Natural killer cell (primary cell): ENCODE results near the gene CLIP2. TPM values are rescaled to one million over a fixed set of nuclear protein-coding genes. Genes with fewer than 3 reads are reported as not detected.
"Not testable (repeated sequence)": the region's sequence is repeated elsewhere in the genome, so short reads cannot be mapped to it uniquely, and the experiment has no call there.

Source experiments
- ATAC-seq, 3 donors: fragments of 150-1000 bp in 2 of 3; fragments of 200-7000 bp in 1 of 3; cut with Tn5 transposase; 1 replicate in 1 of 3; 2 replicates in 2 of 3; pipeline ENCODE4 v1.10.0; 2021; ENCODE audit warnings: mild to moderate bottlenecking in 2 of 3, moderate library complexity in 2 of 3
- DNase-seq, 2 donors: peaks; one replicate each; pipeline versions ENCODE4 v3.0.0 to v3.0.0-alpha.2; 2013 to 2021; ENCODE audit warnings: mixed read lengths in 1 of 2
- H3K27ac ChIP-seq: one replicate; pipeline ENCODE4 v1.5.1; 2013; ENCODE audit warnings: mild to moderate bottlenecking, low read length
- H3K27me3 ChIP-seq: one replicate; pipeline ENCODE4 v1.6.1; 2013; ENCODE audit warnings: low read length; ENCODE audit not compliant: control insufficient read depth, insufficient read depth
- H3K36me3 ChIP-seq: one replicate; pipeline ENCODE4 v1.6.1; 2013; ENCODE audit warnings: low read length; ENCODE audit not compliant: control insufficient read depth, insufficient read depth
- H3K4me1 ChIP-seq: one replicate; pipeline ENCODE4 v1.6.1; 2013; ENCODE audit warnings: low read length; ENCODE audit not compliant: control insufficient read depth, insufficient read depth
- H3K4me3 ChIP-seq: one replicate; pipeline ENCODE4 v1.5.1; 2013; ENCODE audit warnings: low read length
- H3K9me3 ChIP-seq: one replicate; pipeline ENCODE4 v1.6.1; 2013; ENCODE audit warnings: low read length; ENCODE audit not compliant: control insufficient read depth, insufficient read depth
- H3K27ac Mint-ChIP-seq, 2 donors: one replicate each; pipeline ENCODE4 v1.8.0; 2022; ENCODE audit warnings: mild to moderate bottlenecking in 2 of 2, mixed read lengths in 2 of 2, moderate library complexity in 1 of 2
- H3K27me3 Mint-ChIP-seq, 2 donors: one replicate each; pipeline ENCODE4 v1.8.0; 2022; ENCODE audit warnings: low read depth in 2 of 2, mixed read lengths in 2 of 2
- H3K36me3 Mint-ChIP-seq: one replicate; pipeline ENCODE4 v1.8.0; 2022; ENCODE audit warnings: mixed read lengths
- H3K4me1 Mint-ChIP-seq, 2 donors: one replicate each; pipeline ENCODE4 v1.8.0; 2022; ENCODE audit warnings: mixed read lengths in 2 of 2
- H3K4me3 Mint-ChIP-seq: one replicate; pipeline ENCODE4 v1.8.0; 2022; ENCODE audit warnings: mild to moderate bottlenecking, moderate library complexity, mixed read lengths
- H3K9me3 Mint-ChIP-seq, 2 donors: one replicate each; pipeline ENCODE4 v1.8.0; 2022; ENCODE audit warnings: mixed read lengths in 2 of 2
- WGBS: methylation state at CpG from one replicate; pipeline ENCODE4 v1.1.7; 2013; ENCODE audit warnings: missing lambda C conversion rate; ENCODE audit not compliant: insufficient coverage; 5-methylcytosine and 5-hydroxymethylcytosine counted together
- intact Hi-C: fragments of 100-400 bp; cut with micrococcal nuclease; formaldehyde crosslinking; loops from one replicate; pipeline ENCODE4 v1.14.2; 2022
- total RNA-seq, 4 donors: library from RNA; stranded (reverse); fragments of 120-200 nt in 1 of 4; gene quantifications; one replicate each; pipeline versions ENCODE4 v1.2.3 to v1.2.4, GENCODE V29; 2013 to 2022
- TF ChIP-seq, protein P1 (sequence below): fragments of 200-600 bp; IDR thresholded peaks from one replicate; pipeline ENCODE4 v1.8.0; 2022; ENCODE audit warnings: antibody characterized with exemption

The CLIP2 gene
- total RNA-seq, 3 donors from 2014 or later (not counting 1 experiment from before 2014, with no cell fraction given), result 8.5 to 14.7 (median 10.5) TPM

DNA sequence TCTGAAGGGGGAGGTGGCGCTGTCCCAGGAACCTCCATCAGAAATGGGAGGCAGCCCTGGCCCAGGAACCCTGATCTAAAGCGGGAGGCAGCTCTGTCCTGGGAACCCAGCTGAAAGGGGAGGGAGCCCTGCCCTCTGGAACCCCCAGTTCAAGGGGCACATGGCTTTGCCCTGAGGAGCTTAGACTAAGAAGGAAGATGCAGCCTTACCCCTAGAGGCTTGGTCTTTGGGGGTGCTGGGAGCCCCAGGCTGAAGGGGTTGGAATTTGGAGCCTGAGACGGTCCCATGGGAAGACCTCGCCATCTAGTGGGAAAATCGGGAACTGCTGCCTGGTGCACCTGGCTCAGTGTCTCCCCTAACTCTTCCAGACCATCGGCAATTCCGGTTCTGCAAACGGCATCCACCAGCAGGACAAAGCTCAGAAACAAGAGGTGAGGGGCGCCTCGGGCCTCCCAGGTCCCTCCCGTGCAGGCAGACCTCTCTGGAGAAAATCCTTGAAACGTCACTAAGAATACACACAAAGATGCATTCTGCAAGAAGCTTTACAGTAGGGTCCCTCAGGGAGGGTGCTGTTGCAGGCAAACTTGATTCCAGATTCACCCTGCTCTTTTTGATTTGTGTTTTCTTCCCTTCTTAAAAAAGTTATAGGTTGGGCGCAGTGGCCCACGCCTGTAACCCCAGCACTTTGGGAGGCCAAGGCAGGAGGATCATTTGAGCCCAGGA lies 112.1 kb downstream of the CLIP2 start:
- H3K4me1 ChIP-seq, result no peaks in the 10 kb centered on the region
- intact Hi-C loops, result loop anchor here (1.0 to 2.0 kb wide), 2 partner anchors 333 to 374 kb away; no protein-coding TSS in a partner anchor
- TF ChIP-seq, protein P1, sequence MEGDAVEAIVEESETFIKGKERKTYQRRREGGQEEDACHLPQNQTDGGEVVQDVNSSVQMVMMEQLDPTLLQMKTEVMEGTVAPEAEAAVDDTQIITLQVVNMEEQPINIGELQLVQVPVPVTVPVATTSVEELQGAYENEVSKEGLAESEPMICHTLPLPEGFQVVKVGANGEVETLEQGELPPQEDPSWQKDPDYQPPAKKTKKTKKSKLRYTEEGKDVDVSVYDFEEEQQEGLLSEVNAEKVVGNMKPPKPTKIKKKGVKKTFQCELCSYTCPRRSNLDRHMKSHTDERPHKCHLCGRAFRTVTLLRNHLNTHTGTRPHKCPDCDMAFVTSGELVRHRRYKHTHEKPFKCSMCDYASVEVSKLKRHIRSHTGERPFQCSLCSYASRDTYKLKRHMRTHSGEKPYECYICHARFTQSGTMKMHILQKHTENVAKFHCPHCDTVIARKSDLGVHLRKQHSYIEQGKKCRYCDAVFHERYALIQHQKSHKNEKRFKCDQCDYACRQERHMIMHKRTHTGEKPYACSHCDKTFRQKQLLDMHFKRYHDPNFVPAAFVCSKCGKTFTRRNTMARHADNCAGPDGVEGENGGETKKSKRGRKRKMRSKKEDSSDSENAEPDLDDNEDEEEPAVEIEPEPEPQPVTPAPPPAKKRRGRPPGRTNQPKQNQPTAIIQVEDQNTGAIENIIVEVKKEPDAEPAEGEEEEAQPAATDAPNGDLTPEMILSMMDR, result peak; percentile 87
- no peak overlapping the region for H3K4me3 Mint-ChIP-seq
- WGBS, result 60% methylated on average over 14 of the region's 14 CpGs
- H3K36me3 ChIP-seq, result no peaks in the 10 kb centered on the region
- DNase-seq (peak; percentile 74 to 85), ATAC-seq (peak; percentile 68 to 95 (median 87))
- no peak overlapping the region for H3K27ac Mint-ChIP-seq
- no peaks in the 10 kb centered on the region for H3K36me3 Mint-ChIP-seq
- H3K27me3 Mint-ChIP-seq, result no peaks in the 10 kb centered on the region
- H3K9me3 ChIP-seq, result no peaks in the 10 kb centered on the region
- no peak overlapping the region for H3K4me3 ChIP-seq
- no peak overlapping the region for H3K27ac ChIP-seq
- no peaks in the 10 kb centered on the region for H3K9me3 Mint-ChIP-seq
- H3K4me1 Mint-ChIP-seq, result no peaks in the 10 kb centered on the region
- H3K27me3 ChIP-seq, result no peaks in the 10 kb centered on the region

DNA sequence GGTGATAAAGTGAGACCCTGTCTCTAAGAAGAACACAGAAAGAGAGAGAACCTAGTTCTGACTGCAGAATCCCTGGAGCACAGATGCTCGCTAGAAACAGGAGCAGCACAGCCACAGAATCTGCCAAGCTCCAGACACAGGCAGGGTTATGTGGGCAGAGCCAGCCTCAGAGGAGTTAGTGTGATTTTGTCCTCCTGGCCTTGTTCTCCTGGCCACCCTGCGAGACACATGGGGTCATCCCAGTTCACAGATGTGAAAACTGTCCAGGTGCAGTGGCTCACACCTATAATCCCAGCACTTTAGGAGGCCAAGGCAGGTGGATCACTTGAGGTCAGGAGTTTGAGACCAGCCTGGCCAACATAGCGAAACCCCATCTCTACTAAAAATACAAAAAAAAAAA lies 113.5 kb downstream of the CLIP2 start:
- H3K4me3 Mint-ChIP-seq, H3K4me3 ChIP-seq, H3K36me3 ChIP-seq, H3K27me3 Mint-ChIP-seq, ATAC-seq, H3K4me1 Mint-ChIP-seq, intact Hi-C loops, H3K9me3 ChIP-seq, H3K36me3 Mint-ChIP-seq, DNase-seq, H3K27ac ChIP-seq, H3K27ac Mint-ChIP-seq, H3K4me1 ChIP-seq, H3K27me3 ChIP-seq, H3K9me3 Mint-ChIP-seq: not testable (repeated sequence)
- WGBS, result 90% methylated on average over 2 of the region's 3 CpGs

DNA sequence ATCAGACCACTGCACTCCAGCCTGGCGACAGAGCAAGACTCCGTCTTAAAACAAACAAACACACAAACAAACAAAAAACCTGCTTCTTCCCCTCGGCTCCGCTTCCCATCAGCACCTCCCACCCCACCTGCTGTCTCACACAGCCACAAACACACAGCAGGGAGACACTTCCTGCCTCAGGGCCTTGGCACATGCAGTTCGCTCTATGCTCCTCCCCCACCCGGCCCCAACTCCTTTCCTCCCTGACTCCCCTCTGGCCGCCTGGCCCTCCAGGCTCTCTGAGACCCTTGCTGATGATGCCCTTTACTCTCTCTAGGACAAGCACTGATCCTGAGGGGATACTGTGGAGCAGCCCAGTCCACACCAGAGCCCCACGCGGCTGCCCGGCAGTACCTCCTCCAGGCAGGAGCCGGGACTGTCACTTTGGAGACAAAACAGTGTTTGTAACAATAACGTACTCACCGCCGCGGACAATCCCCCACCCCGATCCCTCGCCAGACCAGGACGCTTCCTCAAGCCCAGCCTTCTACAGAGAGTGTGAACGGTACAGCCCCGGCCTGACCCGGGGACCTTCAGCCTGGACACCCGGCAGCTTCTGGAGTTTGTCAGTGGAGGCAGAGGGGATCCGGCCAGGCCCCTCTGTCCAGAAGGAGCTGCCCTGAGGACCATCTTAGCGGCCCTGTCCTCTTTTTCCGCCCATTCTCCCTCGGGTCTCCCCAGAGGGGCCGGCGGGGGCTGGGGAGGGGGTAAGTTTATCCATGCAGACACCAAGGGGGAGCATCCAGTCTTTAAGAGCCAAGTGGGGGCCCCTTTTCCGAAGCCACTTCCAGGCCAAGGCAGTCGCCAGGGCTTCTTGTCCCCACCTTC lies 114.5 kb downstream of the CLIP2 start:
- Histone ChIP-seq H3K36me3 (no peaks in the 10 kb centered on the region), H3K9me3 (no peaks in the 10 kb centered on the region), H3K27me3 (no peaks in the 10 kb centered on the region), H3K27ac (no peak overlapping the region), H3K4me1 (no peaks in the 10 kb centered on the region), H3K4me3 (no peak overlapping the region)
- no peaks in the 10 kb centered on the region for H3K36me3 Mint-ChIP-seq
- intact Hi-C loops, result no loop called here
- H3K4me3 Mint-ChIP-seq, result no peak overlapping the region
- DNase-seq (no peak), ATAC-seq (no peak)
- H3K27ac Mint-ChIP-seq, result no peak overlapping the region
- WGBS, result 93% methylated on average over 27 of the region's 30 CpGs
- H3K27me3 Mint-ChIP-seq, result no peaks in the 10 kb centered on the region
- H3K9me3 Mint-ChIP-seq, result no peaks in the 10 kb centered on the region
- no peaks in the 10 kb centered on the region for H3K4me1 Mint-ChIP-seq
- TF ChIP-seq, protein P1, result no peak

DNA sequence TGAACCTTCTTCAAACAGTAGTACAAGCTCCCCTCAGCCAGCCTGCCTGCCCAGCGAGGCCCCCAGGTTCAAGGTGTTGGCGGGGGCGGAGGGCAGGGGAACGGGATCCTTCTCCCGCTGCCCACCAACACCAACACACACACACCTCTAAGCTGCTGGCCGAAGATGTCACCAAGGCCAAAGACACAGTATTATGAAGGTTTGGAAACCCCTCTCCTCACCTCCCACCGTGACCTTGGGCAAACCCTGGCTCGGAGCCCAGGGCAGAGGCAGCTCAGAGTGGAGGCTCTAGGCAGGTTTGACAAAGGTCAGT lies 115.1 kb downstream of the CLIP2 start:
- intact Hi-C loops, result no loop called here
- ATAC-seq (no peak), DNase-seq (no peak)
- H3K36me3 Mint-ChIP-seq, result no peaks in the 10 kb centered on the region
- no peaks in the 10 kb centered on the region for H3K27me3 ChIP-seq
- H3K27me3 Mint-ChIP-seq, result no peaks in the 10 kb centered on the region
- TF ChIP-seq, protein P1, result no peak
- no peak overlapping the region for H3K4me3 ChIP-seq
- H3K36me3 ChIP-seq, result no peaks in the 10 kb centered on the region
- 96% methylated on average over 8 of the region's 8 CpGs for WGBS
- H3K27ac ChIP-seq, result no peak overlapping the region
- no peak overlapping the region for H3K27ac Mint-ChIP-seq
- H3K4me1 ChIP-seq, result no peaks in the 10 kb centered on the region
- no peak overlapping the region for H3K4me3 Mint-ChIP-seq
- H3K4me1 Mint-ChIP-seq, result no peaks in the 10 kb centered on the region
- H3K9me3 ChIP-seq, result no peaks in the 10 kb centered on the region
- H3K9me3 Mint-ChIP-seq, result no peaks in the 10 kb centered on the region
